GM12874 (cell line): ENCODE measurements around the gene EIF4B.

Source experiments
- CTCF ChIP-seq: IDR thresholded peaks from 2 replicates; pipeline ENCODE4 v1.5.1; 2011; ENCODE audit warnings: low read depth, mild to moderate bottlenecking, control low read depth, low read length, moderate library complexity; ENCODE audit not compliant: insufficient read depth

The EIF4B gene

GRCh38 chr12:53054112-53054878 is 48.0 kb downstream of the EIF4B start:
- no peak for TF ChIP-seq CTCF

GRCh38 chr12:53055471-53056266 is 49.4 kb downstream of the EIF4B start:
- no peak for TF ChIP-seq CTCF

- no peak for TF ChIP-seq CTCF
These were observed 50.0 kb downstream of the EIF4B start for GRCh38 chr12:53056296-53056695.

- no peak for TF ChIP-seq CTCF
These were observed 50.6 kb downstream of the EIF4B start for GRCh38 chr12:53056901-53057300.

- TF ChIP-seq CTCF, result no peak
These were observed 51.7 kb downstream of the EIF4B start for GRCh38 chr12:53057816-53058500.

- TF ChIP-seq CTCF, result no peak
These were observed 52.6 kb downstream of the EIF4B start for GRCh38 chr12:53058674-53059433.
